Ishikawa (cell line): ENCODE measurements around the gene ALDH2.

Source experiments
- CEBPB ChIP-seq: IDR thresholded peaks from 2 replicates; pipeline ENCODE4 v1.6.1; 2012
- CREB1 ChIP-seq: IDR thresholded peaks from 2 replicates; pipeline ENCODE4 v1.6.1; 2012; ENCODE audit warnings: low read depth
- EGR1 ChIP-seq: IDR thresholded peaks from 2 replicates; pipeline ENCODE4 v1.6.1; 2012
- EP300 ChIP-seq: IDR thresholded peaks from 2 replicates; pipeline ENCODE4 v1.6.1; 2012; ENCODE audit warnings: borderline replicate concordance
- FOXM1 ChIP-seq: IDR thresholded peaks from 2 replicates; pipeline ENCODE4 v1.6.1; 2012; ENCODE audit warnings: low read depth, borderline replicate concordance
- MAX ChIP-seq: IDR thresholded peaks from 2 replicates; pipeline ENCODE4 v1.6.1; 2012
- NFIC ChIP-seq: IDR thresholded peaks from 2 replicates; pipeline ENCODE4 v1.6.1; 2012
- RAD21 ChIP-seq: IDR thresholded peaks from 2 replicates; pipeline ENCODE4 v1.6.1; 2012; ENCODE audit warnings: low read depth
- REST ChIP-seq: IDR thresholded peaks from 2 replicates; pipeline ENCODE4 v1.6.1; 2012; ENCODE audit warnings: low read depth, mild to moderate bottlenecking
- TAF1 ChIP-seq: IDR thresholded peaks from 2 replicates; pipeline ENCODE4 v1.6.1; 2012; ENCODE audit warnings: low read depth, mild to moderate bottlenecking
- TCF12 ChIP-seq: IDR thresholded peaks from 2 replicates; pipeline ENCODE4 v1.6.1; 2012; ENCODE audit warnings: low read depth
- TEAD4 ChIP-seq: IDR thresholded peaks from 2 replicates; pipeline ENCODE4 v1.6.1; 2012
- USF1 ChIP-seq: IDR thresholded peaks from 2 replicates; pipeline ENCODE4 v1.6.1; 2012
- YY1 ChIP-seq: IDR thresholded peaks from 2 replicates; pipeline ENCODE4 v1.6.1; 2012; ENCODE audit warnings: low read depth
- ZBTB7A ChIP-seq: IDR thresholded peaks from 2 replicates; pipeline ENCODE4 v1.6.1; 2012; ENCODE audit warnings: low read depth

Gene ALDH2

GRCh38 chr12:111756681-111757080, 10.1 kb upstream of the ALDH2 start:
- TF ChIP-seq RAD21 (no peak), FOXM1 (no peak), USF1 (no peak), YY1 (no peak), REST (no peak)

GRCh38 chr12:111757361-111758119, 9.2 kb upstream of the ALDH2 start:
- TF ChIP-seq TCF12: no peak
- no peak for TF ChIP-seq USF1
- no peak for TF ChIP-seq REST
- no peak for TF ChIP-seq EGR1
- TF ChIP-seq NFIC: no peak
- TF ChIP-seq FOXM1: no peak
- TF ChIP-seq TAF1: no peak
- no peak for TF ChIP-seq RAD21
- no peak for TF ChIP-seq EP300

GRCh38 chr12:111758120-111758561, 8.6 kb upstream of the ALDH2 start:
- TF ChIP-seq TAF1 (no peak), MAX (no peak), RAD21 (no peak), EP300 (no peak), ZBTB7A (no peak), FOXM1 (no peak), YY1 (no peak), TEAD4 (no peak), REST (no peak), USF1 (no peak), TCF12 (no peak), EGR1 (no peak), CREB1 (no peak), NFIC (no peak), CEBPB (no peak)

GRCh38 chr12:111759271-111759670, 7.5 kb upstream of the ALDH2 start:
- TF ChIP-seq RAD21 (no peak), CREB1 (no peak), NFIC (no peak), MAX (no peak), TCF12 (no peak), USF1 (no peak), ZBTB7A (no peak), TAF1 (no peak), EGR1 (no peak), CEBPB (no peak), REST (no peak)
